ENCODE data around the gene KLF15.

DNA sequence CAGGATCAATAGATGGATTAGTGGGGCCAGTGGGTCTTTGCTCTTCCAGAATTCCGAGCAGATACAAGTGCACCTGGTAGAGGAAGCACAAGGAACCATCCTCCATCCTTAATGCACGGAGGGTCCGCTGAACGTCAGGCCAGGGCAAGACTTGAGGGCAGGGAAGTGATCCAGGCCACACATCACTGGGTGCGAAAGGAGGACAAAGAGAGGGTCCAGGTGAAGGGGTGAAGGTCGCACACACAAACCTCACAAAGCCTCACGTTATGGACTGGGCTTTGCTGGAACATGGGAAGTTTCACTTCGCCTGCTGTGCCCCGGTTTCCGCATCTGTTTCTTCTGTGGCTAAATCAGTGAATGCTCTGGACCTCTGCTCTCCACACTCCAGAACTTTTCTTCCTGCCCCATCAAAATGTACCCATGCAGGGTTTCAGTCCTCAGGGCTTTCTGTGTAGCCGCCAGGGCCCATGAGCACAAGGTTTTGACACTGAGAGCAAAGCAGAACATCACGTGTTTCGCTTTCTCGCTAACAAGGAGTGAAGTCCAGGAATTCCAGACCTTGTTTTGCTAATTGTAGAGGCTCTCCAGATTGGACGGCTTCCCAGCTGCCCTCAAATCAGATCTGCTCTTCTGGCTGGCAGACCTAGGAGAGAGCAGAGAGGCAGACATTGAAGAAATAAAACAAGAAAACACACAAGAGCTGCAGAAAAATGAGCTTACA lies 56.3 kb downstream of the KLF15 start:
- TF ChIP-seq, protein P1, sequence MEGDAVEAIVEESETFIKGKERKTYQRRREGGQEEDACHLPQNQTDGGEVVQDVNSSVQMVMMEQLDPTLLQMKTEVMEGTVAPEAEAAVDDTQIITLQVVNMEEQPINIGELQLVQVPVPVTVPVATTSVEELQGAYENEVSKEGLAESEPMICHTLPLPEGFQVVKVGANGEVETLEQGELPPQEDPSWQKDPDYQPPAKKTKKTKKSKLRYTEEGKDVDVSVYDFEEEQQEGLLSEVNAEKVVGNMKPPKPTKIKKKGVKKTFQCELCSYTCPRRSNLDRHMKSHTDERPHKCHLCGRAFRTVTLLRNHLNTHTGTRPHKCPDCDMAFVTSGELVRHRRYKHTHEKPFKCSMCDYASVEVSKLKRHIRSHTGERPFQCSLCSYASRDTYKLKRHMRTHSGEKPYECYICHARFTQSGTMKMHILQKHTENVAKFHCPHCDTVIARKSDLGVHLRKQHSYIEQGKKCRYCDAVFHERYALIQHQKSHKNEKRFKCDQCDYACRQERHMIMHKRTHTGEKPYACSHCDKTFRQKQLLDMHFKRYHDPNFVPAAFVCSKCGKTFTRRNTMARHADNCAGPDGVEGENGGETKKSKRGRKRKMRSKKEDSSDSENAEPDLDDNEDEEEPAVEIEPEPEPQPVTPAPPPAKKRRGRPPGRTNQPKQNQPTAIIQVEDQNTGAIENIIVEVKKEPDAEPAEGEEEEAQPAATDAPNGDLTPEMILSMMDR (IDR thresholded peaks at IDR 0.05; ENCODE audit: poor library complexity, severe bottlenecking): no peak
- no peak for TF ChIP-seq EZH2 (IDR thresholded peaks at IDR 0.05; ENCODE audit: borderline replicate concordance, insufficient read depth, low read length, poor library complexity, severe bottlenecking)
- TF ChIP-seq POLR2AphosphoS5 (IDR thresholded peaks at IDR 0.05): no peak
- TF ChIP-seq REST (IDR thresholded peaks at IDR 0.05; ENCODE audit: borderline replicate concordance): no peak
- no peak for TF ChIP-seq EP300 (conservative IDR thresholded peaks at IDR 0.05; ENCODE audit: poor library complexity, severe bottlenecking)

Measured in neural cell (in vitro differentiated cells).